Tibial artery (tissue), 4 donors: ENCODE results near the gene KDM6A.

Experiments
- DNase-seq, 2 donors: peaks; one replicate each; pipeline ENCODE4 v3.0.0-alpha.2; 2019
- H3K27ac ChIP-seq, 2 donors: fragments of 200-600 bp; sonication (generic) in 1 of 2; 1 replicate in 1 of 2; 2 replicates in 1 of 2; pipeline ENCODE4 v1.5.1; 2018 to 2019; ENCODE audit warnings: mild to moderate bottlenecking in 1 of 2
- H3K27me3 ChIP-seq, 2 donors: fragments of 200-600 bp; sonication (generic) in 1 of 2; one replicate each; pipeline versions ENCODE4 v1.5.1 to v1.6.0; 2016 to 2019
- H3K36me3 ChIP-seq, 3 donors: fragments of 200-600 bp; sonication (generic) in 2 of 3; one replicate each; pipeline ENCODE4 v1.5.1; 2016 to 2019; ENCODE audit warnings: mild to moderate bottlenecking in 2 of 3
- H3K4me1 ChIP-seq, 4 donors: fragments of 200-600 bp; sonication (generic) in 2 of 4; 1 replicate in 3 of 4; 2 replicates in 1 of 4; pipeline ENCODE4 v1.5.1; 2016 to 2019
- H3K4me3 ChIP-seq, 2 donors: fragments of 200-600 bp; sonication (generic) in 1 of 2; 1 replicate in 1 of 2; 2 replicates in 1 of 2; pipeline ENCODE4 v1.5.1; 2018 to 2019; ENCODE audit warnings: mild to moderate bottlenecking in 2 of 2
- H3K9me3 ChIP-seq, 3 donors: fragments of 200-600 bp; sonication (generic) in 1 of 3; one replicate each; pipeline ENCODE4 v1.5.1; 2016 to 2019
- CTCF ChIP-seq, 2 experiments: fragments of 200-600 bp in 1 of 2; fragments of 450-650 bp in 1 of 2; IDR thresholded peaks; one replicate each; pipeline ENCODE4 v1.5.1; 2017 to 2019; ENCODE audit warnings: antibody characterized with exemption in 2 of 2, mild to moderate bottlenecking in 1 of 2, moderate library complexity in 1 of 2
- intact Hi-C: fragments of 100-400 bp; cut with DNase I; formaldehyde crosslinking; loops from one replicate; pipeline ENCODE4 v1.15.0; 2023; ENCODE audit warnings: low total_unique reads

Gene KDM6A

GRCh38 chrX:44903107-44903506, 30.1 kb downstream of the KDM6A start:
- H3K27ac ChIP-seq, result no peak overlapping the region
- H3K27me3 ChIP-seq, result no peaks in the 10 kb centered on the region
- no peak for DNase-seq
- peaks cover 0 to 44% (median 11%) of the 10 kb centered on the region in 4 donors for H3K4me1 ChIP-seq
- no peaks in the 10 kb centered on the region for H3K36me3 ChIP-seq
- TF ChIP-seq CTCF (IDR thresholded peaks at IDR 0.05), result no peak
- intact Hi-C loops, result no loop called here
- H3K4me3 ChIP-seq, result no peak overlapping the region
- no peaks in the 10 kb centered on the region for H3K9me3 ChIP-seq

GRCh38 chrX:44903830-44904530, 31.0 kb downstream of the KDM6A start:
- no peak for DNase-seq
- H3K9me3 ChIP-seq, result no peaks in the 10 kb centered on the region
- H3K36me3 ChIP-seq, result no peaks in the 10 kb centered on the region
- no peak overlapping the region for H3K27ac ChIP-seq
- H3K27me3 ChIP-seq, result no peaks in the 10 kb centered on the region
- no peak overlapping the region for H3K4me3 ChIP-seq
- intact Hi-C loops, result no loop called here
- no peak for TF ChIP-seq CTCF (IDR thresholded peaks at IDR 0.05)
- peaks cover 0 to 50% (median 14%) of the 10 kb centered on the region in 4 donors for H3K4me1 ChIP-seq

- no peak for TF ChIP-seq CTCF (IDR thresholded peaks at IDR 0.05)
- H3K36me3 ChIP-seq, result no peaks in the 10 kb centered on the region
- no peaks in the 10 kb centered on the region for H3K9me3 ChIP-seq
- intact Hi-C loops, result no loop called here
- peaks cover 0 to 45% (median 14%) of the 10 kb centered on the region in 4 donors for H3K4me1 ChIP-seq
- DNase-seq, result no peak
- no peak overlapping the region for H3K4me3 ChIP-seq
- H3K27ac ChIP-seq, result no peak overlapping the region
- no peaks in the 10 kb centered on the region for H3K27me3 ChIP-seq
Observed at GRCh38 chrX:44904542-44905115, 31.6 kb downstream of the KDM6A start.

- no peaks in the 10 kb centered on the region for H3K36me3 ChIP-seq
- no peaks in the 10 kb centered on the region for H3K9me3 ChIP-seq
- intact Hi-C loops, result no loop called here
- H3K4me1 ChIP-seq, result peaks cover 0 to 30% (median 10%) of the 10 kb centered on the region in 4 donors
- H3K4me3 ChIP-seq, result no peak overlapping the region
- TF ChIP-seq CTCF (IDR thresholded peaks at IDR 0.05), result no peak
- no peak for DNase-seq
- H3K27ac ChIP-seq, result no peak overlapping the region
- H3K27me3 ChIP-seq, result no peaks in the 10 kb centered on the region
Observed at GRCh38 chrX:44906041-44906440, 33.1 kb downstream of the KDM6A start.

- Histone ChIP-seq H3K27me3 (no peaks in the 10 kb centered on the region), H3K4me1 (peaks cover 0 to 29% (median 10%) of the 10 kb centered on the region in 4 donors), H3K9me3 (no peaks in the 10 kb centered on the region), H3K27ac (no peak overlapping the region), H3K4me3 (no peak overlapping the region), H3K36me3 (no peaks in the 10 kb centered on the region)
- intact Hi-C loops, result no loop called here
- no peak for DNase-seq
- TF ChIP-seq CTCF (IDR thresholded peaks at IDR 0.05), result no peak
Observed at GRCh38 chrX:44906542-44906941, 33.6 kb downstream of the KDM6A start.
